Motor neuron (in vitro differentiated cells): ENCODE results near the gene CCPG1. TPM values are rescaled to one million over a fixed set of nuclear protein-coding genes. Genes with fewer than 3 reads are reported as not detected.
A peak's percentile ranks its signal among the peaks of the same experiment; 100 is the strongest.

Experiments
- ATAC-seq, 8 experiments: fragments of 200-7000 bp; cut with Tn5 transposase; replicated peaks in 6 of 8; 2 replicates each; pipeline ENCODE4 v1.8.0; 2021; ENCODE audit warnings: mild to moderate bottlenecking in 8 of 8, moderate library complexity in 8 of 8
- H3K27ac ChIP-seq, 2 donors: fragments of 250-450 bp; sonication (Bioruptor Pico); 2 replicates each; pipeline ENCODE4 v1.9.0; 2021; ENCODE audit warnings: antibody characterized with exemption in 2 of 2, mild to moderate bottlenecking in 2 of 2, moderate library complexity in 1 of 2
- H3K4me1 ChIP-seq, 2 donors: fragments of 250-450 bp; sonication (Bioruptor Pico); replicated peaks in 1 of 2; 2 replicates each; pipeline ENCODE4 v1.6.1; 2021; ENCODE audit warnings: antibody characterized with exemption in 2 of 2, mild to moderate bottlenecking in 2 of 2, moderate library complexity in 1 of 2
- H3K4me3 ChIP-seq, 5 donors: fragments of 250-450 bp; sonication (Bioruptor Pico); 2 replicates each; pipeline ENCODE4 v1.9.0; 2021; ENCODE audit warnings: antibody characterized with exemption in 5 of 5, mild to moderate bottlenecking in 5 of 5, moderate library complexity in 4 of 5
- WGBS, 10 experiments: fragments of 450-650 bp; shearing (Covaris generic); methylation state at CpG; one replicate each; pipeline ENCODE4 v1.0.0; 2022; 5-methylcytosine and 5-hydroxymethylcytosine counted together
- in situ Hi-C, 9 experiments: fragments of 400-800 bp; cut with MboI; loops; one replicate each; pipeline ENCODE4 v1.15.0; 2021; ENCODE audit warnings: low sequenced_read_pairs in 9 of 9, low pct_unique_long_range_greater_than_20kb in 2 of 9; ENCODE audit not compliant: unreplicated experiment in 9 of 9
- total RNA-seq, 8 experiments: library from RNA; unstranded; fragments of 300-600 nt; gene quantifications; 2 replicates each; pipeline versions ENCODE4 v1.2.3 to v1.2.4, GENCODE V29; 2022

Gene CCPG1
- total RNA-seq, 8 experiments from 2014 or later, result 18.1 to 220 (median 47.9) TPM

DNA sequence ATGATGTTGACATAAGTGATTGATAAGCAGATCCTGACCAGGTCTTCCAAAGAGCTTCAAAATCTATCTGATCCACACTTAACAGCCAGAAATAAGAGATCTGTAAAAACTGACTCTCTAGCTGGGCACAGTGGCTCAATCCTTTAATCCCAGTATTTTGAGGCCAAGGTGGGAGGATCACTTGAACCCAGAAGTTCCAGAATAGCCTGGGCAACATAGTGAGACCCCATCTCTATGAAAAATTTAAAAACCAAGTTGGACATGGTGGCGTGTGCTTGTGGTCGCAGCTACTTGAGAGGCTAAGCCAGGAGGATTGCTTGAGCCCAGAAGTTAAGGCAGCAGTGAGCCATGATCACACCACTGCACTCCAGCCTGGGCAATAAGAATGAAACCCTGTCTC, 45.5 kb downstream of the CCPG1 start:
- H3K4me3 ChIP-seq, result no peak overlapping the region
- no peaks in the 10 kb centered on the region for H3K4me1 ChIP-seq
- in situ Hi-C loops, result no loop called here
- no peak overlapping the region for H3K27ac ChIP-seq
- 92 to 100% methylated on average over 2 of the region's 2 CpGs; no CpG with 5 or more reads in 8 of the 10 experiments for WGBS, 10 experiments
- no peak for ATAC-seq

- no peak for ATAC-seq
- Histone ChIP-seq H3K4me1 (no peaks in the 10 kb centered on the region), H3K4me3 (no peak overlapping the region), H3K27ac (no peak overlapping the region)
- in situ Hi-C loops, result no loop called here
- WGBS, 10 experiments, result 72 to 100% (median 94%) methylated on average over 1 to 10 of the region's 10 CpGs; no CpG with 5 or more reads in 1 of the 10 experiments
Observed at GRCh38 chr15:55361048-55361447, 47.1 kb downstream of the CCPG1 start.

DNA sequence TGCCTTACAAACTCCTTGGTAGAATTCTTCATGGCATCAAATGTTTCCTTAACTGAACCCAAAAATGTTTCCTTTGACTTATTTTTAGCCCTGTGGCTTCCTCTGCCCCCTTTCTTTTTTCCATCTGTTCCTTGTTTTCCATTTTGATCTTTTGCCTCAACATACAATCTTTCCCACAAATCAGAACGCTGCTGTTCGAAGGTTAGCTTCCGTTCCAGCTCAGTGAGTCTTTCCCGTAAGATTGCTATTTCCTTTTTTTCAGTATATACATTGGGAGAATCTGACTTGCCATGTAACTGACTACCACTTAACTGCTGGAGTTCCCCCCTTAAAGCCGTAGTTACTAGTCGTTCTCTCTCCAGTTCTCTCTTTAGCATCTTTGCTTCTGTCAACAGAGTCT, 47.9 kb downstream of the CCPG1 start:
- 34 to 92% (median 81%) methylated on average over 5 to 6 of the region's 6 CpGs for WGBS, 10 experiments
- in situ Hi-C loops, result no loop called here
- no peak overlapping the region for H3K27ac ChIP-seq
- H3K4me1 ChIP-seq, result no peaks in the 10 kb centered on the region
- ATAC-seq, result no peak
- H3K4me3 ChIP-seq, result no peak overlapping the region

- no peak overlapping the region for H3K27ac ChIP-seq
- ATAC-seq, result no peak
- in situ Hi-C loops, result no loop called here
- no peak overlapping the region for H3K4me3 ChIP-seq
- H3K4me1 ChIP-seq, result no peaks in the 10 kb centered on the region
Observed at GRCh38 chr15:55358471-55358870, 49.7 kb downstream of the CCPG1 start.

DNA sequence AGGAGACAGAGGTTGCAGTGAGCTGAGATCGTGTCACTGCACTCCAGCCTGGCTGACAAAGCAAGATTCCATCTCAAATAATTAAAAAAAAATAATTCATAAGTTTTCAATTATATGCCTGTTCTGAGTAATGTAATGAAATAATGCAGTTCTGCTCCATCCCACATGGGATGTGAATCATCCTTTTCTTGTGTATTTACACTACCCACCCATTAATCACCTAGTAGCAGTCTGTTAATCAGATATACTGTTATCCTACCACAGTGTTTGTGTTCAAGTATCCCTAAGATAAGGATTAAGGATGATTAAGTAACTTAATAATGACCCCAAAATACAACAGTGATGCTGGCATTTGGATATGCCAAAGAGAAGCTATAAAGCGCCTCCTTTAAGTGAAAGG, 50.4 kb downstream of the CCPG1 start:
- peaks cover 0 to 3% of the 10 kb centered on the region in 2 donors for H3K4me1 ChIP-seq
- 36 to 100% (median 98%) methylated on average over 1 to 2 of the region's 2 CpGs; no CpG with 5 or more reads in 2 of the 10 experiments for WGBS, 10 experiments
- ATAC-seq, result peak in 6 of 8 experiments; percentile 41 to 97 (median 72)

DNA sequence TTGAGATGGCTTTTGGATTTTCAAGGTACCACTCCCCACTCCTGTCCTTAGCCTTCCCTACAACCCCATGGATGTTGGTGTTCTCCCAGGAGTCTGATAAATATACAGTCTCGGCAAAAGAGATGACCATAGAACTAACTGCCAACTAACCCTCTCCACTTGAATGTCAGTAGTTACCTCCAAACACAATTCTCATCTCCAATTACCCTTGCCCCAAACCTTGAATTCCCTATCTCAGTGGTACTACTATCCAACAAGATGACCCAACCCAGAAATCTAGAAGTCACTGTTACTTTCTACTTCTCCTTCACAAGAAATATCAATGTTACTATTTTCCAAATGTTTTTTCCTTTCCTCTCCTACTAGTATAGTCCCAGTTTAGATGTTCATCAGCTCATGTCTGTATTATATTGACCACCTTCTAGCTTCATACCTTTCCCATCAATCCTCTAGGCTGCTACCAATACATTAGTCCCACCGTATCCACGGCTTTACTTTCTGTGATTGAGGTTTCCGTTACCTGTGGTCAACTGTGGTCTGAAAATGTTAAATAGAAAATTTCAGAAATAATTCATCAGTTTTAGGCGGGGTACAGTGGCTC, 51.1 kb downstream of the CCPG1 start:
- H3K4me3 ChIP-seq, result no peak overlapping the region
- H3K4me1 ChIP-seq, result peaks cover 0 to 4% of the 10 kb centered on the region in 2 donors
- no peak overlapping the region for H3K27ac ChIP-seq
- 87 to 100% (median 100%) methylated on average over 1 to 5 of the region's 5 CpGs; no CpG with 5 or more reads in 1 of the 10 experiments for WGBS, 10 experiments
- ATAC-seq, result no peak
- in situ Hi-C loops, result no loop called here

More for the DNA sequence above, 50.4 kb downstream of the CCPG1 start:
- Histone ChIP-seq H3K4me3 (no peak overlapping the region), H3K27ac (no peak overlapping the region)
- in situ Hi-C loops, result no loop called here

GRCh38 chr15:55353025-55353424, 55.1 kb downstream of the CCPG1 start:
- WGBS, 10 experiments, result 0 to 50% (median 24%) methylated on average over 1 to 2 of the region's 2 CpGs; no CpG with 5 or more reads in 1 of the 10 experiments
- in situ Hi-C loops, result no loop called here
- Histone ChIP-seq H3K27ac (no peak overlapping the region), H3K4me1 (peaks cover 0 to 4% of the 10 kb centered on the region in 2 donors), H3K4me3 (no peak overlapping the region)
- no peak for ATAC-seq

DNA sequence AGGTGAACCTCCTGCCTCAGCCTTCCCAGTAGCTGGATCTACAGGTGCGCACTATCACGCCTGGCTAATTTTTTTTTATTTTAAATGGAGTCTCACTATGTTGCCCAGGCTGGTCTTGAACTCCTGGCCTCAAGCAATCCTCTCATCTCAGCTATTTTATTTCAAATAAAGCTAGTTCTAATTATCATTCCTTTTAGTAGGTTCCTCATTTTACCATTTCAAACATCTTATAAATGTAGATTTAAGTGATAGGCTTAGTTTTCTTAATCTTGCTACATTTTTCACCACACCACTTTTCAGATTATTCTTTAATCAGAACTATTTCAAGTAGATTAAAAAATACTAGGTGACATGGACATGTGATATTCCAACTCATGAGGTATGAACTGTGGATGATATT, 58.9 kb downstream of the CCPG1 start:
- H3K27ac ChIP-seq, result no peak overlapping the region
- ATAC-seq, result no peak
- in situ Hi-C loops, result loop anchor here in 1 of 9 experiments (25.0 kb wide), 1 partner anchor 88 kb away; no protein-coding TSS in a partner anchor
- peaks cover 0 to 7% of the 10 kb centered on the region in 2 donors for H3K4me1 ChIP-seq
- no peak overlapping the region for H3K4me3 ChIP-seq
- 79 to 100% (median 100%) methylated on average over 1 to 2 of the region's 2 CpGs; no CpG with 5 or more reads in 3 of the 10 experiments for WGBS, 10 experiments

- in situ Hi-C loops, result loop anchor here in 1 of 9 experiments (25.0 kb wide), 1 partner anchor 89 kb away; no protein-coding TSS in a partner anchor
- Histone ChIP-seq H3K27ac (no peak overlapping the region), H3K4me3 (no peak overlapping the region), H3K4me1 (peaks cover 9 to 17% of the 10 kb centered on the region in 2 donors)
- WGBS, 10 experiments, result 55 to 100% (median 75%) methylated on average over 1 to 3 of the region's 4 CpGs; no CpG with 5 or more reads in 4 of the 10 experiments
- no peak for ATAC-seq
Observed at GRCh38 chr15:55348281-55348778, 59.8 kb downstream of the CCPG1 start.

GRCh38 chr15:55344206-55344605, 64.0 kb downstream of the CCPG1 start:
- 33 to 89% (median 47%) methylated on average over 1 to 2 of the region's 2 CpGs; no CpG with 5 or more reads in 2 of the 10 experiments for WGBS, 10 experiments
- no peak overlapping the region for H3K4me3 ChIP-seq
- in situ Hi-C loops, result loop anchor here in 1 of 9 experiments (25.0 kb wide), 1 partner anchor 93 kb away; no protein-coding TSS in a partner anchor
- peaks cover 14% of the 10 kb centered on the region in 2 donors for H3K4me1 ChIP-seq
- H3K27ac ChIP-seq, result peak overlapping the region in 1 of 2 donors; percentile 18
- peak; percentile 38 to 91 (median 82) for ATAC-seq

- H3K4me1 ChIP-seq, result peaks cover 14% of the 10 kb centered on the region in 2 donors
- ATAC-seq, result peak in 7 of 8 experiments; percentile 9 to 67 (median 40)
- WGBS, 10 experiments, result 9 to 75% (median 32%) methylated on average over 1 to 2 of the region's 2 CpGs; no CpG with 5 or more reads in 2 of the 10 experiments
- peak overlapping the region in 1 of 2 donors; percentile 65 for H3K27ac ChIP-seq
- no peak overlapping the region for H3K4me3 ChIP-seq
- in situ Hi-C loops, result loop anchor here in 1 of 9 experiments (25.0 kb wide), 1 partner anchor 94 kb away; no protein-coding TSS in a partner anchor
Observed at GRCh38 chr15:55343168-55343567, 65.0 kb downstream of the CCPG1 start.

DNA sequence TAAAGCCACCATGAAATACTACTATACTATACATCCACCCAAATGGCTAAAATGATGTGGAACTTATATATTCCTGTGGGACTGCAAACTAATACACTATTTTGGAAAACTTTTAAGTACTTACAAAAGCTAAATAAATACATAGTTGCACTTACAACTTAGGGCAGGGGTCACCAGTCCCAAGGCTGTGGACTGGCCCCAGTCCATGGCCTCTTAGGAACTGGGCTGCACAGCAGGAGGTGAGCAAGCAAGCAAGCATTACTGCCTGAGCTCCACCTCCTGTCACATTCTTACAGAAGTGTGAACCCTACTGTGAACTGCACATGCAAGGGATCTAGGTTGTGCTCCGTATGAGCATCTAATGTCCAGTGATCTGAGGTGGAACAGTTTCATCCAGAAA, 71.0 kb downstream of the CCPG1 start:
- Histone ChIP-seq H3K4me3 (no peak overlapping the region), H3K27ac (no peak overlapping the region), H3K4me1 (no peaks in the 10 kb centered on the region)
- in situ Hi-C loops, result loop anchor here in 1 of 9 experiments (25.0 kb wide), 1 partner anchor 100 kb away; no protein-coding TSS in a partner anchor
- ATAC-seq, result no peak
- 100% methylated on average over 1 of the region's 1 CpG; no CpG with 5 or more reads in 8 of the 10 experiments for WGBS, 10 experiments

DNA sequence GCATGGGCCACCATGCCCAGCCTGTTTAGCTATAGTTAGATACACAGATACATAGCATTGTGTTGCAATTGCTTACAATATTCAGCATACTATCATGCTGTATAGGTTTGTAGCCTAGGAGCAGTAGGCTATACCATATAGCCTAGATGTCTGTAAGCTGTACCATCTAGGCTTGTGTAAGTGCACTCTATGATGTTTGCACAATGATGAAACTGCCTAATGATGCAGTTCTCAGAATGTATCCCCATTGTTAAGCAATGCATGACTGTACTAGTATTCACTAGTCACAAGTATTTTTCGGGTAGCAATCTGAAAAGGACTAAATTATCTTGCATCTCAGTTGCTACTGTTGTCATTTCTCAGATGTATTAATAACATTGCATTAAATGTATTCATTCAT, 73.2 kb downstream of the CCPG1 start:
- 80 to 100% (median 100%) methylated on average over 1 of the region's 1 CpG; no CpG with 5 or more reads in 3 of the 10 experiments for WGBS, 10 experiments
- in situ Hi-C loops, result loop anchor here in 1 of 9 experiments (25.0 kb wide), 1 partner anchor 102 kb away; no protein-coding TSS in a partner anchor
- no peaks in the 10 kb centered on the region for H3K4me1 ChIP-seq
- H3K27ac ChIP-seq, result no peak overlapping the region
- H3K4me3 ChIP-seq, result no peak overlapping the region
- no peak for ATAC-seq
